Right ventricle myocardium inferior (tissue), 1 donor: ENCODE measurements around the gene USP7. TPM values are rescaled to one million over a fixed set of nuclear protein-coding genes. Genes with fewer than 3 reads are reported as not detected.
"Not testable (repeated sequence)": the region's sequence is repeated elsewhere in the genome, so short reads cannot be mapped to it uniquely, and the experiment has no call there.

Source experiments
- ATAC-seq: fragments of 200-7000 bp; cut with Tn5 transposase; one replicate; pipeline ENCODE4 v1.9.1; 2020; ENCODE audit warnings: mild to moderate bottlenecking, moderate library complexity
- DNase-seq: peaks from one replicate; pipeline ENCODE4 v3.0.0; 2021; ENCODE audit errors: missing footprints
- intact Hi-C: fragments of 100-400 bp; cut with DNase I; formaldehyde crosslinking; loops from one replicate; pipeline ENCODE4 v1.11.0; 2022
- total RNA-seq: library from RNA; stranded (reverse); fragmentation: NEBNext Ultra II Directional; extraction: Animal tissue kit (Norgen Biotek cat#: 25700); gene quantifications from one replicate; pipeline ENCODE4 v1.2.1, GENCODE V29; 2021
- donor health status: DM: no; HTN: yes; CAD: no; lungs with severe emphysema.

Gene USP7
- total RNA-seq, 1 donor from 2014 or later, result 61.6 TPM

DNA sequence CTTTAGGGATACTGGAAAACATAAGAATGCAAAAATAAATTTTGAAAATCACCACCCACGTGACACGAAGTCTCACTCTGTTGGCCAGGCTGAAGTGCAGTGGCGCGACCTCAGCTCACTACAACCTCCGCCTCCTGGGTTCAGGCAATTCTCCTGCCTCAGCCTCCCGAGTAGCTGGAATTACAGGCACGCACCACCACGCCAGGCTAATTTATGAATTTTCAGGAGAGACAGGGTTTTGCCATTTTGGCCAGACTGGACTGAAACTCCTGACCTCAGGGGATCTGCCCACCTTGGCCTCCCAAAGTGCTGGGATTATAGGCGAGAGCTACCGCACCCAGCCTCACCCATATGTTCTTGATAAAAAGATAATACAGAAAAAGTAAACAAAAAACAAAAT lies 46.4 kb downstream of the USP7 start:
- DNase-seq, ATAC-seq: not testable (repeated sequence)
- intact Hi-C loops, result loop anchor here (10.0 kb wide), 1 partner anchor 47 kb away; the partner anchor contains the start of gene USP7

DNA sequence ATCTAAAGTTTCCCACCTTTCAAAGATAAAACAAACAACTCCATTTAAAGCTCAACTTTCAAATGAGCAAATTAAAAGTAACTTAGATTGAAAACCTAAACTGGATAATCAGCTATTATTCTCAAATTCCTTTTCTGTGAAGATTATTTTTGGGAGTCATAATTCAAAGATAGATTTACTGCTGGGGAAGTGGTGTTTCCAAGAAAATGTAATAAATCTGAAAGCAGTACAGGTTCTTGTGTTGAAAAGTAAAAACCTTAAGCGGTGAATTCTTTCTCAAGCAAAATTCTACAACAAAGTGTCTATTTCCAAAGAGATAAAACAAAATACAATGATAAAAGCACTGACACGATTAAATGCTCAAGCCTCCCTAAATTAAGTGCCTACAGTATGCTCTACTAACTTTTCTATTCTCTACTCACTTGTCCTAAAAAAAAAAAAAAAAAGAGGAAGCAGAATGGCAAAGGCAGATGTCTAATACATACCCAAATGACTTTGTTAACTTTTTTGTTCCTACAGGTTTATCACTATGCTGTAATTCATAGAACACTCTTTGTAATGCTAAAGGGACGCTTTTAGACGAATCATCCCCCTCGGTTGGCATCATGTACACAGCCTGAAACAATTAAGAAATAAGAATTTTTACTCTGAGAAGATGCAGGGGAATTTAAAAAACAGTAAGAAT lies 47.0 kb downstream of the USP7 start:
- no peak for ATAC-seq
- DNase-seq, result no peak
- intact Hi-C loops, result loop anchor here (10.0 kb wide), 1 partner anchor 48 kb away; the partner anchor contains the start of gene USP7

DNA sequence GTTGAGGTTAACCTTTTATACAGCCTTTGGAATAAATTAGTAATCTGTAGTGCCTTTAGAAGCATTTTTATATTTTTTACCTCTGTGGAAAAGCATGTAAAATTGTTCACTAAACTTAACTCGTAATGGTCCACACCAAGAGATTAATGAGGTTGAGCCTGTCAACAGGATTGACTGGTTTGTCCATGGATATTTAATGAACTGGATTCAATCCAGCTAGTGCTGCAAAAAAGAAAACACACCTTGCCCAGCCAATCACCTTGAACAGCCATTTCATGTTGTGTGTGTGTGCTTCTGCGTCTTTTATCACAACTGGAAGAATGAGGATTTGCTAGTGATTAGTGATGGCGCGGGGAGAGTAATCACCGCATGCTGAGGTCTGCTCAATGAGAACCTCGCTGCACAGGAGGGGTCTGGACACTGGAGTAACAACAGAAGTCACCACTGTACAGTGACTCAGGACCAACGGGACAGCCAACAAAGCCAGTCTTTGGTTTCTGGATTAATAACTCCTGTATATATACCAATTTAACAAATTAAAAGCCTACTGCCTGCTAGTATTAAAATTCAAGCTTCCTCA lies 47.9 kb downstream of the USP7 start:
- DNase-seq (no peak), ATAC-seq (no peak)
- intact Hi-C loops, result loop anchor here (10.0 kb wide), 1 partner anchor 49 kb away; the partner anchor contains the start of gene USP7

DNA sequence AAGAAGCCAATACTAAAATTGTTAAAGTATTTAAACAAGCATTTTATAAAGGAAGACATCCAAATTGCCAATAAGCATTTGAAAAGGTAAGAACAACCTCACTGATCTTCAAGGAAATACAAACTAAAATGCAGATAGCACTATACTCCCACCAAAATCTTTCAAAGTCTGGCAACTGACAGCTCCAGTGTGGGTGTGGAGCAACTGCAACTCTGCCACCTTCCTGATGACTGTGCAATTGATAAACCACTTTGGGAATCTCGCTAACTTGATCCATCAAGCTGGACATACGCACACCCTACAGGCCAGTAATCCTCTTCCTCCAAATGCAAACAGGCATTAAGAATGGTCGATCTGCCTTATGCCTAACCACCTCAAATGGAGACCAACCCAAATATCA lies 49.6 kb downstream of the USP7 start:
- DNase-seq (no peak), ATAC-seq (no peak)
- intact Hi-C loops, result loop anchor here (10.0 kb wide), 1 partner anchor 51 kb away; the partner anchor contains the start of gene USP7

DNA sequence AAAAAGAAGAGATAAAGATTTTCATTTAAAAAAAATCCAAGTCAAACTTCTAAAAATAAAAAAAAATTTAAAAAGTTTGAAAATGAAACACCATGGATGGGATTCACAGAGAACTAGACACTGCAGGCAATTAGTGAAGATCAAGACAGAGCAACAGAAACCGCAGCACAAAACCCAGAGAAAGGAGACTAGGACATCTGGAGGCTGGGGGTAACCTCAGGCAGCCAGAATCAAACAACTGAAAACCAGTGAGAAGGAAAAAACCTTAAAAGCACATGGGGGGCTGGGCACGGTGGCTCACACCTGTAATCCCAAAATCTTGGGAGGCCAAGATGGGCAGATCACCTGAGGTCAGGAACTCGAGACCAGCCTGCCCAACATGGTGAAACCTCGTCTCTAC lies 50.9 kb downstream of the USP7 start:
- ATAC-seq (no peak), DNase-seq (no peak)
- intact Hi-C loops, result loop anchor here (10.0 kb wide), 1 partner anchor 52 kb away; the partner anchor contains the start of gene USP7

DNA sequence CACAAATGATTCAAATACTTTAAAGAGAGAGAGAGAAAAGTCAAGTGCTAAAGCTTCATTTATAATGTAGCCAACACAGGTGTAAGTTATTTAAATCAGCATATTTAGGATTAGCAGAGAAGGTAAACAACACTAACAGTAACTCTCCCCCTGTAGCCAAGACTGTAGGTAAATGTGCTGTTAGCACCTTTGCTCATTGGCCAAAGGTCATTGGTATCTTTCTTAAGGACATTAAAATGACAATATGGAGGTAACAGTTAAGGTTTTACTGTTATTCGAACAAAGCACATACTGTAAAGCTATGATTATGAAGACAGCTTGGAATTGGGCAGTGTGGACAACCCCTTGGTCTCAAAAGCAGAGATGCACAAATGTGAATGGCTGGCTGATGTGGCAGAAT lies 52.9 kb downstream of the USP7 start:
- intact Hi-C loops, result loop anchor here (10.0 kb wide), 1 partner anchor 54 kb away; the partner anchor contains the start of gene USP7
- ATAC-seq (no peak), DNase-seq (no peak)

DNA sequence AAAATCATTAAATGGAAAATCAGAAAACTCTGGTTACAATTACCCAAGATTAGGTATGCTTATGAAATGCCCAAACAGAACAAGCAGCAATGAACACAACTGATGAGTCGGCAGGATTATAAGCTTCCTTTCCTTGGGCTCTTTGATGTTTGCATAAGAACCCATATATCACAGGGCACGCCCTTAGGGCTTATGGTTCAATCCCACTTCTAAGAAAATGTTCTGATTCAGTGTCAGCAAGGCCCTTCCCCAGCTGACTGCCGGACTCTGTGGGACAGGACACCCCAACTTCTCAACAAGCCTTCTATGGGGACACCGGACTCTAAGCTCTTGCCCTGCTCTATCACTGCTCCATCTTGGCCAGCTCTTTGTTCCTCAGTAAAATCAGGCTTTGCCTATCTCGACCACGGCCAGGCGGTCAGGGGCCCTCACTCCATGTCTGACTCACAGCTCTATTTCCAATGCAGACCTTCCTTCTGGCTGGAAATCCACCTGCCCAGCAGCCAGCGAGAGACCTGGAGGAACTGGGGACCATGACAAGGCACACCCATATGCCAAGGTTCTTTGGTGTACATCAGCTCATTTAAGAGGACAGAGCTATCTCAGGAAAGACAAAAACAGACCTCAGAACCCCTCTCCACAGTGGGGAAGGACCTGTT lies 54.8 kb downstream of the USP7 start:
- no peak for DNase-seq
- no peak for ATAC-seq
- intact Hi-C loops, result no loop called here

DNA sequence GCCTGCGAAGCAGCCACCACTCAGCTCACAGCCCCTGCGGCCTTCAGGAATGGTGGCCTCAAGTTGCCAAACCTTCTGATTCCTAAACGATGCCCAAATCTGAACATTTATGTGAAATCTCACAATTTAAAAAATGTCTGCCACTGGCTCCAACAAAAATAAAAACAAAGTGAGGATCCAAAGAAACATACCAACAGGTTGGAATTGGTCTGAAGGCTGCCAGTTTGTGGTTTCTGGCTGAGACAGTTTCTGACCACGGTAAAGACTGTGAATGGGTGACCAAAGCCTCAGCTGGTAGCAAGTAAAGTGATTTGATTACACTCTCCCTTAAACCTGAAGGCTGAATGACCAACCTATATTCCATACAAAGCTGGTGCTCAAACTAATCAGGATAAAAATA lies 56.6 kb downstream of the USP7 start:
- ATAC-seq, result no peak
- no peak for DNase-seq
- intact Hi-C loops, result no loop called here

DNA sequence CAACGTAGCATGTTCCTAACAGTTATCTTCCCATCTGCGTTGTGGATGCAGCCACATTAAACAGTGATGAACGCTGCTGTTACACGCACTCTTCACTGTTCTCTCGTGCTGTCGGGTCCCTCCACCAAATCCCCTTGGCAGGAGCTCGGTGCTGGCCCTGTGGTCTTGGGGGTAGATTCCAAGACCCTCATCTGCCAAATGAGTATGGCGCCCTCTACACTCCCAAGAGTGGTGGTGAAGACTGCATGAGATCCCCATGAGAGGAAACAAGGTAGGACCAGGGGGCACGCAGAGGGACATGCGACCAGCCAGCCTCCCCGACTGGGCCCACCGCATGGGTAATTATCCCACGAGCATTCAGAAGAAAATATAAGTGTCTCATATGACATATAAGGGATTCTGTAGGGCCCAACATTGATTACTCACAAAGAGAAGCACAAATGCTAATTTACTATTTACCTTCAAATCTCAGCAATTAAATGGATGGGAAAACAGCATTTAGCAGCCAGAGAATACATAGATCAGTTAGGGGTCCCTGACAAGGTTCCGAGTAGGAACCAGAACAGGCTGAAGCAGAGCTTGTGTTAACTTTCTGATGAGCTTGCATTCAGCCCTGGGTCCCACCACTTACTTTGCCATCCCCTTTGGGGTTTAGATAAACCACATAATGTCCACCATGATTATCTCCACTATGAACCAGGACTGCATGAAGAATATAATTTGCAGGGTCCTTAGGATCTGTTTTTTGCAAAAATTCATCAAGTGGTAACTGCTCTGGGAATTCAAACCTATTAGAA lies 57.7 kb downstream of the USP7 start:
- no peak for DNase-seq
- ATAC-seq, result no peak
- intact Hi-C loops, result no loop called here

DNA sequence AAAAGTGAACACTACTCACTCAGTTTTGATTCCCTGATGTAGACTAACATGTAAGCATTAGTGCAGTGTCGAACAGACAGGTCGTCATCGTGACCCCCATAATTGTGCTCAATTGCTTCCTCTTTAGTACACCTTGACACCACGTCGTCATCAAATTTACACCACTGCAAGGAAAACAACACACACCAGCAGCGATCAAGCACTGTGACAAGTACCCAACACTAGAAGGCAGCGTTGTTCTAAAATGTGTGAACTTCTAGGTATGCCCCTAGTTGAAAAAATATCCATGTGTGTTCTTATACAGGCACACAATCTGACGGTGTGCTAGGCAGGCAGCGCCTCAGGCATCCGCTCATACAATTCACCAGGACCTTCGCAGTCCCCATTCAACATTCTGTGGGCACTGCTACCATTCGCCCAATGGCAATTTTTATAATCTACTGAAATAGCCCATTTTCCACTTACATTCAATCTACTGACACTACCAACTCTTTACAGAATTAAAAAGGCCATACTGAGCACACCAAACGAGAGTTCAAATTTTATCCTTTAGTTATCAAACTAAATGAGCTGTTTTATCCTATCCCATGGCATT lies 58.4 kb downstream of the USP7 start:
- no peak for DNase-seq
- intact Hi-C loops, result no loop called here
- ATAC-seq, result no peak

DNA sequence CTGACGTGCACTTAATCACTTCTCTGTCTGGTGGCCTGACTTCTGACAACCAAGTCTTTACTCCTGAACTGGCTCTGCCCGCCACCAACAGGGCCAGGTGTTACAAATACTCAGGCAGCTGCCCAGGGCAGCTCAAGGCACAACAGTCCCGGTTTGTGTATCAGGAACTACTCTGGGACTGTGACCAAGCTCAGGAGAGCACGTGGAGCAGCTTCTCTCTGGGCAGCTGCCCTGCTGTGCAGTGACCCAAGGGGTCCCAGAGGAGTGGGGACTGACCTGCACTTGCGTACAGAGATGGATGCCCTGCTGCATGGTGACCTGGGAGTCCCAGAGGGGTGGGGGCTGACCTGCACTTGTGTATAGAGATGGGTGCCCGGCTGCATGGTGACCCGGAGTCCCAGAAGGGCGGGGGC lies 59.7 kb downstream of the USP7 start:
- intact Hi-C loops, result no loop called here
- ATAC-seq (no peak), DNase-seq (no peak)

DNA sequence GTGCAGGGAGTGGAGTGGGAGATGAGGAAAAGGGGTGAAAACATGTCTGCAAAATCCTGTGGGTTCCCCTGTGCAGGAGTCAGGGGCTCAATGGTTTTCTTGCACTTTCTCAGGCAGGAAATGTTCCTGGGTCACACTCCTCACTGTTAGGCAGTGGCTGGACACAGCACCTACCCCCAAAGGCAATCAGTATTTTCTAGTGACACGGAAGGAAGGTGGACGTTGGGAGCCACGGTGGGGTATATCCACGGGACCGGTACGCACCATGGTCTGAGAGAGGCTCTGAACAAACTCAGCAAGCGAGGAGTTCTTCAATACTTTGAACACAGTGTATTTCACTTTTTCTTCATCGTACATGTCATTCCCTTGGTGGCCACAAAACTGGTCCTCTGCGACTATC lies 60.7 kb downstream of the USP7 start:
- ATAC-seq, result no peak

DNA sequence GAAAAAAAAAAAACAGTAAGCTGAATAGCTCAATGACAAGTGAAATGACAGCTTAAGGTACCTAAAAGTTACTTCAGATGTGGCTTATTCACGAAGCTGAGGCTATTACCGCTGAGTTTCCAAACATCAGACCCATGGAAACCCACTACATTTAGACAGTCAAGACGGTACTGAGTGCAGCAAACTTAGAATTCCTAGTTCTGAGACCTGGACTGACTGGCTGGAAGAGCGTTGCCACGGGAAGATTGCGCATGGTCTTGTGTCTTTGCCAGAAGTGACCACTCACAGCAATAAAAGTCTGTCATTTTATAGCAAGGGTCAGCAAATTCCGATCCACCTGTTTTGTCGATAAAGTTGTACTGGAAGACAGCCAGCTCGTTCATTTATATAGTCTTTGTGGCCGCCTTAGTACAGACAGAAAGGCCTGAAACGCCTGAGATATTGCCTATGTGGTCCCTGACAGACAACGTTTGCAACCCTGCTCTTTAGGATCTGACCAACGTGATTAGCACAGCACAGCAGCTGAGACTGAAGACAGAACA lies 62.3 kb downstream of the USP7 start:
- ATAC-seq (no peak), DNase-seq (no peak)
- intact Hi-C loops, result no loop called here

More for the DNA sequence above, 60.7 kb downstream of the USP7 start:
- intact Hi-C loops, result no loop called here
- no peak for DNase-seq

DNA sequence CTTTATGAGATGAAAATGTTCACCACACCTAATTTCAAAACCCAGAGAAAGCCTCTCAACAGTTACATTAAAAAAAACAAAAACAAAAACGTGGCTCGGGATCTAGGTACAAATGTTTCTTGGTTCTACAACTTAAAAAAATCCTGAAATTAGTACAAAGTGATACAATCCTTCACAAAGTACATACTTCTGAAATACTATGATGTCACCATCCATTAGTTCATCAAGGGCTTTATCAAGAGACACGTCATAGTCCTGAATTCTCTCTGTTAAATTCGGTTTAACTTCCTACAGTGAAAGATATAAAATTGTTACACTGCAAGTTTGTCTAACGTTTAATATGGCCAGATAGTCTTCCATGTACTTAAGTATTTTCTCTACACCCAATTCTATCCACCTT lies 63.4 kb downstream of the USP7 start:
- intact Hi-C loops, result no loop called here
- no peak for DNase-seq
- ATAC-seq, result no peak

DNA sequence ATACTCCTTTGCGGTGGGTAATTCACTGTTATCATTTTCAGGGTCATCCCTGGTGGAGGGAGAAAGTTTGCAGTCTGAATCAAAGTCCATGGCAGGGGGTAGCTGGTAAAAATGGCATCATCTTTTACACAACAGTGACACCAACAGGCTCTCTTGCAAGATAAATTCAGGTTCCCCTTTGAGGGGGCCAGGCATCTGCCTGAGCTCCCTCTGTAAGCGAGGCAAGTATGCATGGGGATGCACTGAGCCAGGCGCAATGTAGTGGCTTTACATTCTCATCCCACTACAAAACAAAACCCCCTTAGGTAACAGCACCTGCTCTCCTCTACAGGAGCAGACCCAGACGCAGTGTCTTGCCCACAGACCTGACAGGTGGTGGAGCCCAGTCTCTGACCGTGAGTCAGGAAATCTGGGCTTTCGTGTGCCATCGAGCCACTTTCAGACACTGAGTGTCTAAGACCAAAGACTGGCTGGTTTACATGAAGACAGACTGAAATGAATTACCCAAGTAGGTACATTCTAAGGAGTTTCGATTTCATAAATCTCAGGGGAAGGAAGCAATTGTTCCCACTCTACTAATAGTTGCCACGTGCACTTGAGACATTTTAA lies 63.9 kb downstream of the USP7 start:
- intact Hi-C loops, result loop anchor here (10.0 kb wide), 1 partner anchor 105 kb away; no protein-coding TSS in a partner anchor
- ATAC-seq (no peak), DNase-seq (no peak)

DNA sequence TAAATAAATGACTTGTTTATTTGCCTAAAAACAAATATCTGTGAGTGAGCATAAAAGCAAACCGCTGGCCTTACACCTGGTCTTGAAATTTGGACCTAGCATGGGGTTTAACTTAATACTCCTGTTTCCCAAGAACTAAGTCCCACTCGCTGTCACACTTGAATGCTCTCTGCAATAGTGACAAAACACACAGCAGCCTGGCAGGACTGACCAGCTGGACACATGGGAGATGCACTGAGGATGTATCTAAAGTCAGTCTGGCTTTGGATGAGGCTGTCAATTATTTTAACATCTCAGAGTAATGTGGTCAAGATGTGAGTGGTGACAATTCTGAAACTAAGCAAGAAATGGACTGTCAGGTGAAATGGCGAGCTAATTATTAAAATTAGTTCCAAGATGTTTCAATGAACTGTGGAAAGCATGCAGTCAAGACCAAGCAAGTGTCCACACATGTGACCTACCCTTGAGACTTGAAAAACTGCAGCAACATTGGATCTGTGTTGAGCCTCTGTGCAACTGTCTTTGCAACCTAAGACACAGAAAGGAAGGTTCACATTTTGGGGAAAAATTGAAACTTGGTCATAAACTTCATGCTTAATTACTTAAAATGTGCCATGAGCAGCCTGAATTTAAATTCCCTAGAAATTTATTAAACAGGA lies 64.9 kb downstream of the USP7 start:
- ATAC-seq, result no peak
- intact Hi-C loops, result loop anchor here (10.0 kb wide), 1 partner anchor 106 kb away; no protein-coding TSS in a partner anchor
- DNase-seq, result no peak

DNA sequence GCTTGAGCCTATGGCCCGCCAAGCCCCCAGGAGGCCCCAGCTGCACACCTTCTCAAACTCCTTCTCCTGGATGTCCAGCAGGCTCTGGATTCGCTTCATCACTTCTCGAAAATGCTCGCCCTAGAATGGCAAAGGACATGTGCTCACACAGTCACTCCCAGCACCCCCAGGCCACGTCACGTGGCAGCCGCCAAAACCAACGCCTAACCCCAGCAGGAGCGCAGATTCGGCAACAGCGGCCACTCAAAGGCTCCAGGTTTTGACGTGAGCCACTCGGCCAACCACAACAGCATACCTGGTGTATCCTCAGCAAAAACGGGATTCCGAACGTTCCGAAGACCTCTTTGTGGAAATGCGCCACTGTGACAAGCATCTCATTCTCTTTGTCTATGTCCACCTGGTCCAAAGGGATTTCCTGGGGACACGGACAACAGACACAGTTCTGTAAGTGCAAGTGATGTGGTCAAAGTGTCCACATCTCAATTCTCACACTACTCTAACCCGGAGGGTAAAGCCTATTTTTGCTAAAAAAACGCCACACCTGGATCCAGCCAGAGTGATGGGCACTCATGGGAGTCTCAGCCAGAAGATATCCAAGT lies 68.9 kb downstream of the USP7 start:
- ATAC-seq (no peak), DNase-seq (no peak)
- intact Hi-C loops, result loop anchor here (10.0 kb wide), 1 partner anchor 110 kb away; no protein-coding TSS in a partner anchor
